K562 (cell line): ENCODE data around the gene CPLANE2. TPM values are rescaled to one million over a fixed set of nuclear protein-coding genes. Genes with fewer than 3 reads are reported as not detected.

ENCODE experiments used
- BHLHE40 ChIP-seq: IDR thresholded peaks from 2 replicates; pipeline ENCODE4 v1.6.1; 2011; ENCODE audit warnings: low read length, improper control_type of control experiment
- CBX2 ChIP-seq: fragments of 200-600 bp; sonication (generic); IDR thresholded peaks from one replicate; pipeline ENCODE4 v1.6.1; 2012; ENCODE audit warnings: mild to moderate bottlenecking, low read length, inconsistent platforms; ENCODE audit not compliant: insufficient read depth, poor library complexity, severe bottlenecking
- CHD2 ChIP-seq: IDR thresholded peaks from 2 replicates; pipeline ENCODE4 v1.6.1; 2011; ENCODE audit warnings: low read depth, low read length
- EP300 ChIP-seq: IDR thresholded peaks from 2 replicates; pipeline ENCODE4 v1.6.1; 2012; ENCODE audit warnings: low read length, improper control_type of control experiment
- ESRRA ChIP-seq: fragments of 450-650 bp; IDR thresholded peaks from 2 replicates; pipeline ENCODE4 v1.6.1; 2014; ENCODE audit warnings: low read depth, mild to moderate bottlenecking, moderate library complexity, borderline replicate concordance
- ESRRB ChIP-seq: fragments of 250-450 bp; sonication (Bioruptor Pico); IDR thresholded peaks from 2 replicates; pipeline ENCODE4 v1.5.0; 2020; ENCODE audit warnings: mild to moderate bottlenecking, moderate library complexity, borderline replicate concordance
- ETV6 ChIP-seq, 3 experiments: fragments of 150-350 bp in 1 of 3; sonication (generic) in 1 of 3; formaldehyde crosslinking in 1 of 3; IDR thresholded peaks; 2 replicates each; pipeline versions ENCODE4 v1.6.1 to v1.8.0; 2014 to 2022; ENCODE audit warnings: borderline replicate concordance in 2 of 3, low read depth in 2 of 3, antibody characterized with exemption in 1 of 3, low read length in 1 of 3, mild to moderate bottlenecking in 1 of 3, missing genetic modification reagents in 1 of 3
- FOXK1 ChIP-seq: sonication (generic); formaldehyde crosslinking; IDR thresholded peaks from 2 replicates; pipeline ENCODE4 v1.8.0; 2022; ENCODE audit warnings: missing genetic modification reagents, mild to moderate bottlenecking, borderline replicate concordance
- NCOR1 ChIP-seq: fragments of 450-650 bp; IDR thresholded peaks from 2 replicates; pipeline ENCODE4 v1.6.1; 2016; ENCODE audit warnings: mild to moderate bottlenecking, moderate library complexity
- POLR2A ChIP-seq: fragments of 450-650 bp; conservative IDR thresholded peaks from 2 replicates; pipeline ENCODE4 v1.6.1; 2016
- RBFOX2 ChIP-seq: fragments of 200-400 bp; formaldehyde crosslinking; IDR thresholded peaks from 2 replicates; pipeline ENCODE4 v1.6.1; 2017; ENCODE audit warnings: low read depth, mild to moderate bottlenecking, low read length, moderate library complexity
- RBM34 ChIP-seq: fragments of 200-400 bp; formaldehyde crosslinking; IDR thresholded peaks from 2 replicates; pipeline ENCODE4 v1.6.1; 2018; ENCODE audit warnings: low read length, borderline replicate concordance; ENCODE audit not compliant: insufficient read depth
- RCOR1 ChIP-seq, 2 experiments: IDR thresholded peaks; 2 replicates each; pipeline ENCODE4 v1.6.1; 2012; ENCODE audit warnings: low read depth in 2 of 2, low read length in 2 of 2, borderline replicate concordance in 1 of 2, improper control_type of control experiment in 1 of 2
- SLC30A9 ChIP-seq: fragments of 250-450 bp; sonication (Bioruptor Pico); IDR thresholded peaks from 2 replicates; pipeline ENCODE4 v1.8.0; 2022; ENCODE audit warnings: mild to moderate bottlenecking, moderate library complexity
- SMC3 ChIP-seq: conservative IDR thresholded peaks from 2 replicates; pipeline ENCODE4 v1.6.1; 2011; ENCODE audit warnings: low read depth, low read length, improper control_type of control experiment; ENCODE audit not compliant: insufficient read depth
- XRCC3 ChIP-seq: fragments of 450-650 bp; IDR thresholded peaks from 2 replicates; pipeline ENCODE4 v1.6.1; 2017; ENCODE audit warnings: mild to moderate bottlenecking, moderate library complexity
- XRCC4 ChIP-seq: IDR thresholded peaks from one replicate; pipeline ENCODE4 v1.6.1; 2011; ENCODE audit not compliant: insufficient read depth, insufficient read length; ENCODE audit errors: extremely low read depth
- ZNF146 ChIP-seq: IDR thresholded peaks from one replicate; pipeline ENCODE4 v1.6.1; 2018; ENCODE audit warnings: missing compliant biosample characterization; ENCODE audit not compliant: unreplicated experiment
- ZNF354B ChIP-seq: fragments of 250-450 bp; sonication (Bioruptor Pico); IDR thresholded peaks from 2 replicates; pipeline ENCODE4 v1.4.0; 2020
- ZNF436 ChIP-seq: fragments of 250-450, 450-650 bp; sonication (Bioruptor Pico); formaldehyde crosslinking; IDR thresholded peaks from 2 replicates; pipeline ENCODE4 v1.7.0; 2020; ENCODE audit warnings: mild to moderate bottlenecking
- ZNF583 ChIP-seq: fragments of 250-450 bp; sonication (Bioruptor Pico); IDR thresholded peaks from 2 replicates; pipeline ENCODE4 v1.4.0; 2020
- ZNF699 ChIP-seq: fragments of 250-450 bp; sonication (Bioruptor Pico); IDR thresholded peaks from 2 replicates; pipeline ENCODE4 v1.8.0; 2021; ENCODE audit warnings: mild to moderate bottlenecking, moderate library complexity; ENCODE audit not compliant: insufficient replicate concordance
- ZNF830 ChIP-seq: fragments of 250-450 bp; sonication (Bioruptor Pico); IDR thresholded peaks from 2 replicates; pipeline ENCODE4 v1.5.0; 2021; ENCODE audit warnings: mild to moderate bottlenecking
- ZZZ3 ChIP-seq: fragments of 450-650 bp; IDR thresholded peaks from 2 replicates; pipeline ENCODE4 v1.6.1; 2016; ENCODE audit warnings: antibody characterized with exemption, mild to moderate bottlenecking, moderate library complexity
- polyA plus RNA-seq, 8 experiments: library from polyadenylated mRNA; depleted of rRNA in 4 of 8; stranded (reverse) in 5 of 8; unstranded in 3 of 8; fragments of >200 nt; fragmentation: Nextera tagmentation in 2 of 8; fragmentation: Illumina TruSeq in 1 of 8; extraction: Ambion mirVana in 2 of 8; extraction: Trizol in 1 of 8; gene quantifications; 2 replicates each; pipeline versions ENCODE4 v1.2.1 to v1.2.3, GENCODE V29; 2011 to 2014; ENCODE audit warnings: inconsistent platforms in 1 of 8, missing spikeins in 1 of 8
- total RNA-seq, 7 experiments: library from RNA; depleted of rRNA in 6 of 7; stranded (reverse); fragments of >200 nt in 6 of 7; fragmentation: Illumina TruSeq in 2 of 7; extraction: Trizol in 2 of 7; gene quantifications; 2 replicates each; pipeline versions ENCODE4 v1.2.1 to v1.2.3, GENCODE V29; 2011 to 2021; ENCODE audit warnings: low replicate concordance in 1 of 7
- TF ChIP-seq, protein P1 (sequence below): fragments of 450-650 bp; conservative IDR thresholded peaks from 2 replicates; pipeline ENCODE4 v1.6.1; 2016; ENCODE audit warnings: missing genetic modification characterization, low read depth, mild to moderate bottlenecking, missing compliant biosample characterization, moderate library complexity
- TF ChIP-seq, protein P2 (sequence below): sonication (generic); formaldehyde crosslinking; IDR thresholded peaks from 2 replicates; pipeline ENCODE4 v1.8.1; 2023; ENCODE audit warnings: mild to moderate bottlenecking, missing genetic modification reagents

Gene CPLANE2
- total and polyA plus RNA-seq, 9 of the 15 experiments (the other 6 are each of a cell fraction or from before 2014, with no cell fraction given) = 0.17 to 20.9 (median 8.1) TPM

DNA sequence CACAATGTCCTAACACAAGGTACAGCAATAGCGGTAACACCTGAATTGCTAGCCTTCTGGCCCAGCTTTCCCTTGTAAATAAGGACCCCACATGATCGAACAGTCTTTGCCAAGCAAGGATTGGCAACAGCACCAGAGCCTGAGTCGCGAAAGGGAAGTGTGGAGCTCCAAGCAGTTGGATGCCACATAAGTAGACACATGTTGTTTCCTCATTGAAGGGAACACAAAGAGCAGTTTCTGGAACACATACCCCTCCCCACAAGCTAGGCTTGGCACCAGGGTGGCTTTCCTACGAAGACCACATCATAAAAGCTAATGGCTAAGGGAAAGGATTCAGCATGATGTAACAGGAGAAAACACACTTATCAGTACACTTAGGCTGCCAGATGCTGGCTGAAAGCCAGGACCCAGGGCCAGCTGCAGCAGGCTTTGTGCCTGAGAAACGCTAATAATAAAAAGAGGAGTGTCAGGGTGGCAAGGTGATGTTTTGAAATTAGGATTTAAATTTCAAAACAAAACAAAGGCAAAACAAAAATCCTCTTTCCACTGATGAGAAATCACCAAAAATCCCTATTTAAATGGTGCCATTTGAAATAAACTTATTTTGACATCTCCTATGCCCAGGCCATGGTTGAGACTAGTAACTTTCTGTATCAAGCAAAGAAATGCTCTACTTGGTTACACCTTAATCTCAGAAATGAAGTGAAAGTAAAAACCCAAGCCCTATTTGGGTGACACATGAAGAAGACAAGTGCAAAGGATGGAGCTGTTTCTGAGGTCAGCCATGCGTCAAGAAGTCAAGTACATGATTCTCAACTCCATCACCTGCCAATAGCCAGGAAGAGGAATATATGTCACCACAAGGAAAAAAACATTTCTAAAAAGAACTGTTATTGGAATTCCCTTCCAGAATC, 11.9 kb upstream of the CPLANE2 start (continued):
- no peak for TF ChIP-seq ZNF146 (CRISPR knock-in tag)
- no peak for TF ChIP-seq CHD2
- TF ChIP-seq, protein P1, sequence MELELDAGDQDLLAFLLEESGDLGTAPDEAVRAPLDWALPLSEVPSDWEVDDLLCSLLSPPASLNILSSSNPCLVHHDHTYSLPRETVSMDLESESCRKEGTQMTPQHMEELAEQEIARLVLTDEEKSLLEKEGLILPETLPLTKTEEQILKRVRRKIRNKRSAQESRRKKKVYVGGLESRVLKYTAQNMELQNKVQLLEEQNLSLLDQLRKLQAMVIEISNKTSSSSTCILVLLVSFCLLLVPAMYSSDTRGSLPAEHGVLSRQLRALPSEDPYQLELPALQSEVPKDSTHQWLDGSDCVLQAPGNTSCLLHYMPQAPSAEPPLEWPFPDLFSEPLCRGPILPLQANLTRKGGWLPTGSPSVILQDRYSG (tag) = peak; percentile 88
- TF ChIP-seq NCOR1 = peak; percentile 82
- TF ChIP-seq POLR2A = no peak
- TF ChIP-seq, protein P2, sequence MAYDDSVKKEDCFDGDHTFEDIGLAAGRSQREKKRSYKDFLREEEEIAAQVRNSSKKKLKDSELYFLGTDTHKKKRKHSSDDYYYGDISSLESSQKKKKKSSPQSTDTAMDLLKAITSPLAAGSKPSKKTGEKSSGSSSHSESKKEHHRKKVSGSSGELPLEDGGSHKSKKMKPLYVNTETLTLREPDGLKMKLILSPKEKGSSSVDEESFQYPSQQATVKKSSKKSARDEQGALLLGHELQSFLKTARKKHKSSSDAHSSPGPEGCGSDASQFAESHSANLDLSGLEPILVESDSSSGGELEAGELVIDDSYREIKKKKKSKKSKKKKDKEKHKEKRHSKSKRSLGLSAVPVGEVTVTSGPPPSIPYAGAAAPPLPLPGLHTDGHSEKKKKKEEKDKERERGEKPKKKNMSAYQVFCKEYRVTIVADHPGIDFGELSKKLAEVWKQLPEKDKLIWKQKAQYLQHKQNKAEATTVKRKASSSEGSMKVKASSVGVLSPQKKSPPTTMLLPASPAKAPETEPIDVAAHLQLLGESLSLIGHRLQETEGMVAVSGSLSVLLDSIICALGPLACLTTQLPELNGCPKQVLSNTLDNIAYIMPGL (CRISPR knock-in tag) = no peak
- peak; percentile 35; the same call in 1 of the 2 replicates for TF ChIP-seq ESRRA
- TF ChIP-seq EP300 = peak; percentile 96
- TF ChIP-seq ZNF354B (CRISPR knock-in tag) = peak; percentile 71; the same call in 1 of the 2 replicates
- no peak; the same call in none of the 2 replicates for TF ChIP-seq ZNF583 (CRISPR knock-in tag)
- no peak; the same call in 1 of the 2 replicates for TF ChIP-seq FOXK1 (CRISPR knock-in tag)
- TF ChIP-seq ZNF436 = no peak
- no peak; a peak in 1 of 4 replicates for TF ChIP-seq ETV6 (IDR thresholded peaks at IDR 0.05; ENCODE audit: borderline replicate concordance in 1 of 2, low read depth in 2 of 2, low read length in 1 of 2)
- TF ChIP-seq ETV6 (CRISPR knock-in tag; IDR thresholded peaks at IDR 0.05; ENCODE audit: borderline replicate concordance) = no peak
- no peak for TF ChIP-seq XRCC4
- TF ChIP-seq XRCC3 = no peak
- TF ChIP-seq ESRRB = no peak
- TF ChIP-seq ZNF830 (CRISPR knock-in tag) = no peak
- no peak for TF ChIP-seq ZZZ3
- no peak for TF ChIP-seq RBM34
- TF ChIP-seq SLC30A9 (CRISPR knock-in tag) = no peak
- TF ChIP-seq RCOR1 (IDR thresholded peaks at IDR 0.05; ENCODE audit: borderline replicate concordance in 1 of 2, low read depth in 2 of 2, low read length in 2 of 2) = peak in 1 of 2 experiments; percentile 90; a peak in 2 of 4 replicates
- peak; percentile 45 for TF ChIP-seq RBFOX2
- no peak for TF ChIP-seq CBX2
- TF ChIP-seq BHLHE40 = no peak
- TF ChIP-seq SMC3 = no peak
- TF ChIP-seq ZNF699 = no peak
